ENCODE results near the gene ANTKMT. TPM values are rescaled to one million over a fixed set of nuclear protein-coding genes. Genes with fewer than 3 reads are reported as not detected.
A peak's percentile ranks its signal among the peaks of the same experiment; 100 is the strongest.

Gene ANTKMT
- total RNA-seq, 4 donors from 2014 or later: 13.0 to 29.4 (median 23.8) TPM

GRCh38 chr16:693364-693763 lies 27.6 kb upstream of the ANTKMT start:
- TF ChIP-seq EP300 (IDR thresholded peaks at IDR 0.05) (no peak), POLR2AphosphoS5 (IDR thresholded peaks at IDR 0.05) (no peak), CTCF (IDR thresholded peaks at IDR 0.05) (no peak), POLR2A (IDR thresholded peaks at IDR 0.05) (no peak)
- DNase-seq (ENCODE audit: low spot score in 2 of 2): no peak
- H3K4me1 ChIP-seq: peaks cover 68% of the 10 kb centered on the region
- peaks cover 66% of the 10 kb centered on the region for H3K27me3 ChIP-seq
- no peaks in the 10 kb centered on the region for H3K9me3 ChIP-seq
- WGBS: 13% methylated on average over 9 of the region's 22 CpGs
- H3K27ac ChIP-seq: peak overlapping the region; percentile 32
- H3K4me3 ChIP-seq: no peak overlapping the region
- no peaks in the 10 kb centered on the region for H3K36me3 ChIP-seq

GRCh38 chr16:693766-694165 lies 27.2 kb upstream of the ANTKMT start:
- no peak for DNase-seq (ENCODE audit: low spot score in 2 of 2)
- 13% methylated on average over 6 of the region's 37 CpGs for WGBS
- no peak for TF ChIP-seq EP300 (IDR thresholded peaks at IDR 0.05)
- Histone ChIP-seq H3K27ac (no peak overlapping the region), H3K27me3 (peaks cover 68% of the 10 kb centered on the region), H3K4me1 (peaks cover 64% of the 10 kb centered on the region), H3K4me3 (peak overlapping the region; percentile 50), H3K36me3 (no peaks in the 10 kb centered on the region), H3K9me3 (no peaks in the 10 kb centered on the region)

GRCh38 chr16:694187-694862 lies 26.6 kb upstream of the ANTKMT start:
- no peaks in the 10 kb centered on the region for H3K36me3 ChIP-seq
- peak overlapping the region; percentile 22 for H3K27ac ChIP-seq
- 5% methylated on average over 10 of the region's 64 CpGs for WGBS
- H3K27me3 ChIP-seq: peaks cover 73% of the 10 kb centered on the region
- peak overlapping the region; percentile 50 for H3K4me3 ChIP-seq
- no peaks in the 10 kb centered on the region for H3K9me3 ChIP-seq
- peaks cover 58% of the 10 kb centered on the region for H3K4me1 ChIP-seq
- no peak for DNase-seq (ENCODE audit: low spot score in 2 of 2)
- TF ChIP-seq POLR2A (IDR thresholded peaks at IDR 0.05) (no peak), POLR2AphosphoS5 (IDR thresholded peaks at IDR 0.05) (no peak), EP300 (IDR thresholded peaks at IDR 0.05) (no peak), CTCF (IDR thresholded peaks at IDR 0.05) (no peak)

- WGBS: 2% methylated on average over 21 of the region's 37 CpGs
- no peak for DNase-seq (ENCODE audit: low spot score in 2 of 2)
- TF ChIP-seq CTCF (IDR thresholded peaks at IDR 0.05) (no peak), POLR2A (IDR thresholded peaks at IDR 0.05) (no peak), EP300 (IDR thresholded peaks at IDR 0.05) (no peak), POLR2AphosphoS5 (IDR thresholded peaks at IDR 0.05) (no peak)
- H3K4me3 ChIP-seq: peak overlapping the region; percentile 50
- peaks cover 53% of the 10 kb centered on the region for H3K4me1 ChIP-seq
- H3K27ac ChIP-seq: peak overlapping the region; percentile 22
- no peaks in the 10 kb centered on the region for H3K36me3 ChIP-seq
- H3K9me3 ChIP-seq: no peaks in the 10 kb centered on the region
- H3K27me3 ChIP-seq: peaks cover 79% of the 10 kb centered on the region
Observed at GRCh38 chr16:694863-695354, 26.0 kb upstream of the ANTKMT start.

GRCh38 chr16:695355-696089 lies 25.4 kb upstream of the ANTKMT start:
- peak overlapping the region; percentile 82 for H3K27ac ChIP-seq
- H3K4me3 ChIP-seq: peak overlapping the region; percentile 50
- peaks cover 53% of the 10 kb centered on the region for H3K4me1 ChIP-seq
- DNase-seq (ENCODE audit: low spot score in 2 of 2): peak in 1 of 2 donors; percentile 89
- TF ChIP-seq CTCF (IDR thresholded peaks at IDR 0.05) (no peak), EP300 (IDR thresholded peaks at IDR 0.05) (no peak), POLR2AphosphoS5 (IDR thresholded peaks at IDR 0.05) (peak in 2 of 3 donors; percentile 16 to 45), POLR2A (IDR thresholded peaks at IDR 0.05) (no peak)
- no peaks in the 10 kb centered on the region for H3K36me3 ChIP-seq
- H3K9me3 ChIP-seq: no peaks in the 10 kb centered on the region
- 6% methylated on average over 17 of the region's 71 CpGs for WGBS
- peaks cover 85% of the 10 kb centered on the region for H3K27me3 ChIP-seq
